Panc1 (cell line): Measurements from ENCODE around the gene HTATIP2. TPM values are rescaled to one million over a fixed set of nuclear protein-coding genes. Genes with fewer than 3 reads are reported as not detected.
A peak's percentile ranks its signal among the peaks of the same experiment; 100 is the strongest.

ENCODE experiments used
- ATAC-seq: fragments of 200-7000 bp; cut with Tn5 transposase; 2 replicates; pipeline ENCODE4 v1.9.1; 2020; ENCODE audit warnings: mild to moderate bottlenecking, moderate library complexity
- BruUV-seq: library from RNA; stranded (reverse); fragments of 400-500 nt; replicated peaks from 2 replicates; lab custom pipeline; 2021; lab: Mats Ljungman, UMichigan
- CTCF ChIA-PET: fragments of 300-600 bp; sonication (Branson Sonifier 250); formaldehyde crosslinking; loops from one replicate; lab custom pipeline; 2022; ENCODE audit warnings: antibody characterized with exemption; lab: Charles Lee
- POLR2A ChIA-PET: fragments of 300-600 bp; sonication (Branson Sonifier 250); formaldehyde crosslinking; loops from one replicate; lab custom pipeline; 2022; ENCODE audit warnings: antibody characterized with exemption; lab: Charles Lee
- DNase-seq: peaks from one replicate; pipeline ENCODE4 v3.0.0-alpha.2; 2010; ENCODE audit warnings: low read depth, low spot score
- H3K27ac ChIP-seq: 2 replicates; pipeline ENCODE4 v1.5.1; 2011; ENCODE audit warnings: mild to moderate bottlenecking, low read length, inconsistent platforms
- H3K27me3 ChIP-seq: fragments of 200-500 bp; sonication (Bioruptor generic); 2 replicates; pipeline ENCODE4 v1.6.0; 2014; ENCODE audit warnings: low read length, inconsistent platforms; ENCODE audit not compliant: control insufficient read depth, insufficient read depth
- H3K36me3 ChIP-seq: fragments of 200-500 bp; sonication (Bioruptor generic); 2 replicates; pipeline ENCODE4 v1.5.1; 2014; ENCODE audit warnings: inconsistent platforms, mild to moderate bottlenecking, low read length, moderate library complexity; ENCODE audit not compliant: control insufficient read depth, insufficient read depth
- H3K4me1 ChIP-seq: 2 replicates; pipeline ENCODE4 v1.5.1; 2011; ENCODE audit warnings: inconsistent platforms, mild to moderate bottlenecking, low read length, moderate library complexity; ENCODE audit not compliant: control insufficient read depth, insufficient read depth
- H3K4me3 ChIP-seq, 2 experiments: 2 replicates each; pipeline ENCODE4 v1.5.1; 2011 to 2012; ENCODE audit warnings: low read depth in 2 of 2, low read length in 2 of 2, mild to moderate bottlenecking in 2 of 2, inconsistent platforms in 1 of 2, moderate library complexity in 1 of 2
- H3K9me3 ChIP-seq: fragments of 200-500 bp; sonication (Bioruptor generic); 2 replicates; pipeline ENCODE4 v1.5.1; 2014; ENCODE audit warnings: low read depth, mild to moderate bottlenecking, inconsistent platforms, low read length, moderate library complexity; ENCODE audit not compliant: control insufficient read depth, insufficient read depth
- POLR2AphosphoS5 ChIP-seq: IDR thresholded peaks from 2 replicates; pipeline ENCODE4 v1.6.1; 2012; ENCODE audit warnings: mild to moderate bottlenecking, low read depth, low read length, moderate library complexity
- SIN3A ChIP-seq: IDR thresholded peaks from 2 replicates; pipeline ENCODE4 v1.6.1; 2012; ENCODE audit warnings: low read depth, mild to moderate bottlenecking, low read length, moderate library complexity, borderline replicate concordance; ENCODE audit not compliant: insufficient read depth
- TCF7L2 ChIP-seq: IDR thresholded peaks from 2 replicates; pipeline ENCODE4 v1.6.1; 2011; ENCODE audit warnings: mild to moderate bottlenecking, low read depth, low read length, inconsistent platforms
- in situ Hi-C: cut with HindIII; loops from 2 replicates; pipeline ENCODE4 v1.10.0; 2016; ENCODE audit warnings: low sequenced_read_pairs, low pct_unique_long_range_greater_than_20kb
- intact Hi-C: fragments of 100-400 bp; cut with micrococcal nuclease; formaldehyde crosslinking; loops from one replicate; pipeline ENCODE4 v1.10.0; 2022; ENCODE audit not compliant: unreplicated experiment
- total RNA-seq: library from RNA; stranded (reverse); gene quantifications from one replicate; pipeline ENCODE4 v1.2.1, GENCODE V29; 2021; ENCODE audit not compliant: unreplicated experiment
- TF ChIP-seq, protein P1 (sequence below), 2 experiments: IDR thresholded peaks; 2 replicates each; pipeline ENCODE4 v1.6.1; 2011 to 2012; ENCODE audit warnings: low read depth in 2 of 2, control low read depth in 1 of 2, low read length in 1 of 2, mild to moderate bottlenecking in 1 of 2, moderate library complexity in 1 of 2; ENCODE audit not compliant: insufficient read depth in 1 of 2
- TF ChIP-seq, protein P2 (sequence below): fragments of 450-650 bp; IDR thresholded peaks from 2 replicates; pipeline ENCODE4 v1.5.1; 2017; ENCODE audit warnings: mild to moderate bottlenecking

HTATIP2 gene
- total RNA-seq, 1 experiment from 2014 or later, result 68.9 TPM

GRCh38 chr11:20387261-20388095, 24.0 kb downstream of the HTATIP2 start, which contains the start of gene PRMT3:
TSS of gene PRMT3 (plus strand) at chr11:20387716. CDS start at chr11:20387747, 31 bp downstream.
- no peaks in the 10 kb centered on the region for H3K9me3 ChIP-seq
- in situ Hi-C loops, result no loop called here
- ChIA-PET POLR2A (no interaction called here), CTCF (no interaction called here)
- peak; percentile 69 for DNase-seq
- BruUV-seq, result no TSS peak
- H3K27ac ChIP-seq, result peak within 1 kb of the TSS; percentile 78
- intact Hi-C loops, result no loop called here
- no peaks in the 10 kb centered on the region for H3K27me3 ChIP-seq
- peak within 1 kb of the TSS; percentile 61 to 89 for H3K4me3 ChIP-seq
- peak; percentile 19; the same call in 1 of the 2 replicates for TF ChIP-seq SIN3A
- TF ChIP-seq TCF7L2, result 0 out of 2 replicates have a peak, but pooled peaks have one; percentile 38
- TF ChIP-seq, protein P1, sequence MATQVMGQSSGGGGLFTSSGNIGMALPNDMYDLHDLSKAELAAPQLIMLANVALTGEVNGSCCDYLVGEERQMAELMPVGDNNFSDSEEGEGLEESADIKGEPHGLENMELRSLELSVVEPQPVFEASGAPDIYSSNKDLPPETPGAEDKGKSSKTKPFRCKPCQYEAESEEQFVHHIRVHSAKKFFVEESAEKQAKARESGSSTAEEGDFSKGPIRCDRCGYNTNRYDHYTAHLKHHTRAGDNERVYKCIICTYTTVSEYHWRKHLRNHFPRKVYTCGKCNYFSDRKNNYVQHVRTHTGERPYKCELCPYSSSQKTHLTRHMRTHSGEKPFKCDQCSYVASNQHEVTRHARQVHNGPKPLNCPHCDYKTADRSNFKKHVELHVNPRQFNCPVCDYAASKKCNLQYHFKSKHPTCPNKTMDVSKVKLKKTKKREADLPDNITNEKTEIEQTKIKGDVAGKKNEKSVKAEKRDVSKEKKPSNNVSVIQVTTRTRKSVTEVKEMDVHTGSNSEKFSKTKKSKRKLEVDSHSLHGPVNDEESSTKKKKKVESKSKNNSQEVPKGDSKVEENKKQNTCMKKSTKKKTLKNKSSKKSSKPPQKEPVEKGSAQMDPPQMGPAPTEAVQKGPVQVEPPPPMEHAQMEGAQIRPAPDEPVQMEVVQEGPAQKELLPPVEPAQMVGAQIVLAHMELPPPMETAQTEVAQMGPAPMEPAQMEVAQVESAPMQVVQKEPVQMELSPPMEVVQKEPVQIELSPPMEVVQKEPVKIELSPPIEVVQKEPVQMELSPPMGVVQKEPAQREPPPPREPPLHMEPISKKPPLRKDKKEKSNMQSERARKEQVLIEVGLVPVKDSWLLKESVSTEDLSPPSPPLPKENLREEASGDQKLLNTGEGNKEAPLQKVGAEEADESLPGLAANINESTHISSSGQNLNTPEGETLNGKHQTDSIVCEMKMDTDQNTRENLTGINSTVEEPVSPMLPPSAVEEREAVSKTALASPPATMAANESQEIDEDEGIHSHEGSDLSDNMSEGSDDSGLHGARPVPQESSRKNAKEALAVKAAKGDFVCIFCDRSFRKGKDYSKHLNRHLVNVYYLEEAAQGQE (IDR thresholded peaks at IDR 0.05; ENCODE audit: insufficient read depth in 1 of 2, low read depth in 2 of 2, low read length in 1 of 2), result peak in 1 of 2 experiments; percentile 71; a peak in 1 of 4 replicates
- TF ChIP-seq, protein P2, sequence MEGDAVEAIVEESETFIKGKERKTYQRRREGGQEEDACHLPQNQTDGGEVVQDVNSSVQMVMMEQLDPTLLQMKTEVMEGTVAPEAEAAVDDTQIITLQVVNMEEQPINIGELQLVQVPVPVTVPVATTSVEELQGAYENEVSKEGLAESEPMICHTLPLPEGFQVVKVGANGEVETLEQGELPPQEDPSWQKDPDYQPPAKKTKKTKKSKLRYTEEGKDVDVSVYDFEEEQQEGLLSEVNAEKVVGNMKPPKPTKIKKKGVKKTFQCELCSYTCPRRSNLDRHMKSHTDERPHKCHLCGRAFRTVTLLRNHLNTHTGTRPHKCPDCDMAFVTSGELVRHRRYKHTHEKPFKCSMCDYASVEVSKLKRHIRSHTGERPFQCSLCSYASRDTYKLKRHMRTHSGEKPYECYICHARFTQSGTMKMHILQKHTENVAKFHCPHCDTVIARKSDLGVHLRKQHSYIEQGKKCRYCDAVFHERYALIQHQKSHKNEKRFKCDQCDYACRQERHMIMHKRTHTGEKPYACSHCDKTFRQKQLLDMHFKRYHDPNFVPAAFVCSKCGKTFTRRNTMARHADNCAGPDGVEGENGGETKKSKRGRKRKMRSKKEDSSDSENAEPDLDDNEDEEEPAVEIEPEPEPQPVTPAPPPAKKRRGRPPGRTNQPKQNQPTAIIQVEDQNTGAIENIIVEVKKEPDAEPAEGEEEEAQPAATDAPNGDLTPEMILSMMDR, result peak; percentile 96
- peak; percentile 96 for TF ChIP-seq POLR2AphosphoS5
- peaks cover 8% of the 10 kb centered on the region; the same call in 1 of the 2 replicates for H3K4me1 ChIP-seq
- ATAC-seq, result peak; percentile 95
- peaks cover 4% of the 10 kb centered on the region; the same call in 1 of the 2 replicates for H3K36me3 ChIP-seq

DNA sequence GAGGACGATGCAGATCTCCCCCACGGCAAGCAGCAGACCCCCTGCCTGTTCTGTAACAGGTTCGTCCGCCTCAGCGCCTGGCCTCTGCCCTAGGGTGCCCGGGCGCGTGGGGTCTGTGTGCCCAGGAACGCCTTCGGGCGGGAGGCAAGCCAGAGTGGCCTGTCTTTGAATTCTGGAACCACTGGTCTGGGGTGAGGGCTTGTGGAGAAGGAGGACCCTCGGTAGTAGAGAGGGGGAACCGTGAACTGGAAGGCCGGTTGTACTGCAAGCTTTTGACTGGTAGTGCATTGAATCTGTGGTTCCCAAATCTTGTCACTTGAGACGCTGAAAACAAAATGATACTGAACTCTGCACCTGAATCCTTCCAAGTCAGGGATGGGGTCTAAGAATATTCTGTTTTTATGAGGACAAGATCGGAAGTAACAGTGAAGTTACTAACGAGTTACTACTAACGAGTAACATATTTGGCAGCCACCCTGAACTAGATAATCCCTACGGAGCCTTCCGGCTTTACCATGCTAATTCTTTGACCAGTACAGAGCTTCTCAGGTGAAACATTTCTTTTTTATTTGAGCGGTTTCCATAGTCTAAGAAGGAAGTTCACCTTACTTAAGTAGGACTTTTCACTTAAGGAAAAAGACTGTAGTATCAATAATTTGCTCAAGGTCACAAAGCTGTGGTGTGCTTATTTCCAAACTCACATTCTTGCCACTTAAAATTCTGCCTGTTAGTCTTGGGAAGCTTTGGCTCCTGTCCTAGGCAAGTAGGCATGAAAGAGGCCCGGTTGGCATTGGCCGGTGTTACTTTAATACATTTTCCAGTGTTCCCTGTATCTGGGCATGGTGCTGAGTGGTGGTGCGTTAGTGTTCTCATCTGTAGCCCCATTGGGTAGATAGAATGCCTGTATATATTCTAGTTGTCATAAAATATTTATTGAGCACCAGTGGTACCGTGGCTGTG, 24.9 kb downstream of the HTATIP2 start:
- H3K36me3 ChIP-seq, result peaks cover 8% of the 10 kb centered on the region; the same call in 1 of the 2 replicates

More for the DNA sequence above, 24.9 kb downstream of the HTATIP2 start:
- Histone ChIP-seq H3K27me3 (no peaks in the 10 kb centered on the region), H3K4me3 (peak overlapping the region; percentile 61 to 89), H3K27ac (peak overlapping the region; percentile 78), H3K9me3 (no peaks in the 10 kb centered on the region), H3K4me1 (peaks cover 8% of the 10 kb centered on the region; the same call in 1 of the 2 replicates)
- ATAC-seq (peak; percentile 13), DNase-seq (no peak)
- POLR2A ChIA-PET, result interaction anchor here (0.5 kb wide), 1 partner anchor 76 kb away, joined by 6 read pairs; no protein-coding TSS in a partner anchor
- intact Hi-C loops, result no loop called here
- in situ Hi-C loops, result no loop called here
- TSS peak; percentile 62 for BruUV-seq
- CTCF ChIA-PET, result no interaction called here
- TF ChIP-seq SIN3A, result no peak
